Measurements from ENCODE around the gene HLA-DOB.

- TF ChIP-seq NFIC (IDR thresholded peaks at IDR 0.05) (no peak), EP300 (IDR thresholded peaks at IDR 0.05; ENCODE audit: borderline replicate concordance) (no peak), TAF1 (IDR thresholded peaks at IDR 0.05; ENCODE audit: low read depth) (no peak), MAX (IDR thresholded peaks at IDR 0.05) (no peak), USF1 (IDR thresholded peaks at IDR 0.05) (no peak), TEAD4 (IDR thresholded peaks at IDR 0.05) (no peak)
These were observed 14.1 kb upstream of the HLA-DOB start for GRCh38 chr6:32830936-32831335.
